ENCODE results near the gene CLINT1. TPM values are rescaled to one million over a fixed set of nuclear protein-coding genes. Genes with fewer than 3 reads are reported as not detected.

CLINT1 gene
- total and polyA plus RNA-seq, 8 donors: 24.7 to 196 (median 78.3) TPM

- H3K27ac ChIP-seq: no peak overlapping the region
- peaks cover 0 to 14% (median 3%) of the 10 kb centered on the region in 4 donors for H3K36me3 ChIP-seq
- peaks cover 0 to 61% (median 27%) of the 10 kb centered on the region in 4 donors for H3K4me1 ChIP-seq
- TF ChIP-seq EP300 (IDR thresholded peaks at IDR 0.05): no peak
- no peak for TF ChIP-seq POLR2A (IDR thresholded peaks at IDR 0.05)
- TF ChIP-seq POLR2AphosphoS5 (IDR thresholded peaks at IDR 0.05): no peak
- no peak for TF ChIP-seq CTCF (IDR thresholded peaks at IDR 0.05)
- intact Hi-C loops (cut with DNase I; ENCODE audit: low total_unique reads): no loop called here
- 62 to 84% (median 70%) methylated on average over 8 of the region's 8 CpGs for WGBS, 5 donors
- DNase-seq: no peak
- no peak overlapping the region for H3K4me3 ChIP-seq
- no peaks in the 10 kb centered on the region for H3K27me3 ChIP-seq
- H3K9me3 ChIP-seq: no peaks in the 10 kb centered on the region
These were observed 19.7 kb downstream of the CLINT1 start for GRCh38 chr5:157839157-157839795.

GRCh38 chr5:157836121-157836753 lies 22.7 kb downstream of the CLINT1 start:
- TF ChIP-seq EP300 (IDR thresholded peaks at IDR 0.05) (no peak), POLR2A (IDR thresholded peaks at IDR 0.05) (no peak), CTCF (IDR thresholded peaks at IDR 0.05) (no peak), POLR2AphosphoS5 (IDR thresholded peaks at IDR 0.05) (no peak)

DNA sequence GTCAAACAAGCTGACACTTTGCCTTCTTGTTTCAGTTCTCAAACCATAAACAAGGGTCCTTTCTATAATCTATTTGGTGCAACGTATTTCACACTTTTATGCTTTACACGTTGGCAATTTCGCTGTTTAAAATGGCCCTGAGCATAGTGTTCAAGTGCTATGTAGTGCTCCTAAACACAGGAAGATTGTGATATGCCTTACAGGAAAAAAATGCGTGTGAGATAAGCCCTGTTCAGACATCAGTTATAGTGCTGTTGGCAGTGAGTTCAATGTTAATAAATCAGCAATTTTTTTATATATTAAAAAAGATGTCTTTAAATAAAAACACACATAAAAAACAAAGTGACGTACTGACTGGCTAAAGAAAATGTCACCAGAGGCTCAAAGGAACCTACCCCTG lies 23.9 kb downstream of the CLINT1 start:
- H3K4me1 ChIP-seq: peaks cover 12 to 74% (median 43%) of the 10 kb centered on the region in 4 donors
- H3K9me3 ChIP-seq: no peaks in the 10 kb centered on the region
- H3K4me3 ChIP-seq: no peak overlapping the region
- no peaks in the 10 kb centered on the region for H3K27me3 ChIP-seq
- peak overlapping the region in 2 of 5 donors; percentile 9 to 47 for H3K27ac ChIP-seq
- WGBS, 5 donors: 26 to 58% (median 41%) methylated on average over 5 of the region's 5 CpGs
- intact Hi-C loops (cut with DNase I; ENCODE audit: low total_unique reads): no loop called here
- DNase-seq: no peak
- no peak for TF ChIP-seq EP300 (IDR thresholded peaks at IDR 0.05)
- no peak for TF ChIP-seq CTCF (IDR thresholded peaks at IDR 0.05)
- TF ChIP-seq POLR2AphosphoS5 (IDR thresholded peaks at IDR 0.05): no peak
- TF ChIP-seq POLR2A (IDR thresholded peaks at IDR 0.05): no peak
- H3K36me3 ChIP-seq: peaks cover 0 to 6% (median 0%) of the 10 kb centered on the region in 4 donors

More at GRCh38 chr5:157836121-157836753, 22.7 kb downstream of the CLINT1 start:
- no peak for DNase-seq
- Histone ChIP-seq H3K36me3 (peaks cover 0 to 12% (median 2%) of the 10 kb centered on the region in 4 donors), H3K27ac (no peak overlapping the region), H3K4me1 (peaks cover 12 to 70% (median 41%) of the 10 kb centered on the region in 4 donors), H3K27me3 (no peaks in the 10 kb centered on the region), H3K4me3 (no peak overlapping the region), H3K9me3 (no peaks in the 10 kb centered on the region)
- 94 to 98% (median 98%) methylated on average over 2 of the region's 2 CpGs for WGBS, 5 donors
- intact Hi-C loops (cut with DNase I; ENCODE audit: low total_unique reads): no loop called here

GRCh38 chr5:157828944-157829639 lies 29.9 kb downstream of the CLINT1 start:
- 88 to 96% (median 95%) methylated on average over 4 of the region's 4 CpGs for whole genome bisulfite sequencing, 5 donors
- Histone ChIP-seq H3K36me3 (no peaks in the 10 kb centered on the region), H3K4me1 (peaks cover 22 to 81% (median 55%) of the 10 kb centered on the region in 4 donors), H3K9me3 (no peaks in the 10 kb centered on the region), H3K27ac (peak overlapping the region in 2 of 5 donors; percentile 49 to 67), H3K4me3 (no peak overlapping the region), H3K27me3 (no peaks in the 10 kb centered on the region)
- TF ChIP-seq POLR2AphosphoS5 (IDR thresholded peaks at IDR 0.05): no peak
- no peak for TF ChIP-seq EP300 (IDR thresholded peaks at IDR 0.05)
- TF ChIP-seq POLR2A (IDR thresholded peaks at IDR 0.05): no peak
- TF ChIP-seq CTCF (IDR thresholded peaks at IDR 0.05): no peak
- no peak for DNase-seq
- intact Hi-C loops (cut with DNase I; ENCODE audit: low total_unique reads): no loop called here

Measured in stomach (tissue), 9 donors.